Measurements from ENCODE around the gene COL4A3.
"Not testable (repeated sequence)": the region's sequence is repeated elsewhere in the genome, so short reads cannot be mapped to it uniquely, and the experiment has no call there.

The COL4A3 gene

GRCh38 chr2:227160164-227160563, 4.3 kb upstream of the COL4A3 start:
- DNase-seq: no peak

- no peak for DNase-seq
Observed at GRCh38 chr2:227161947-227162346, 2.5 kb upstream of the COL4A3 start.

DNA sequence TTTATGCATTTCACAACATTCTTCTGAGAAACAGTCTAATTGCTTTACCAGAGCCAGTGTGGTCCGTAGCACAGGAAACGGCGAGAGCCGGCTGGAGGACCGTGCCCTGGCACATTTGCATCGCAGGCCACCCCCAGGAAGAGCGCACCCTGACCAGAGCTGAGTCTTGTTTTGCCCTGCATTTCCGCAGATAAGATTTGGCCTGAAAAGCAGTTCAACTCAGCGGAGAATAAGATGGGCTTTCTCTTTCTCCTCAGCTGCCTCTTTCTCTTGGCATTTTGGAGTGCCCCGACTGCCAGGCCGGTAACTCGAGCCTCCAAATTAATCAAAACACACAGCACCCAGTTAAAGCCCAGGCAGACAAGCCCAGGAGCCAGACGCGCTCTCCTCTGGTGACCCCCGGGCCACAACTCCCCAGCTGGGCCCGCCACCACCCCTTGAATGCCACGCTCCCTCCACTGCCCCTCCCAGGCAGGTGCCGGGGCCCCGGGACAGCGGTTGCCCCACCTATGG, 883 bp upstream of the COL4A3 start:
- DNase-seq: no peak

DNA sequence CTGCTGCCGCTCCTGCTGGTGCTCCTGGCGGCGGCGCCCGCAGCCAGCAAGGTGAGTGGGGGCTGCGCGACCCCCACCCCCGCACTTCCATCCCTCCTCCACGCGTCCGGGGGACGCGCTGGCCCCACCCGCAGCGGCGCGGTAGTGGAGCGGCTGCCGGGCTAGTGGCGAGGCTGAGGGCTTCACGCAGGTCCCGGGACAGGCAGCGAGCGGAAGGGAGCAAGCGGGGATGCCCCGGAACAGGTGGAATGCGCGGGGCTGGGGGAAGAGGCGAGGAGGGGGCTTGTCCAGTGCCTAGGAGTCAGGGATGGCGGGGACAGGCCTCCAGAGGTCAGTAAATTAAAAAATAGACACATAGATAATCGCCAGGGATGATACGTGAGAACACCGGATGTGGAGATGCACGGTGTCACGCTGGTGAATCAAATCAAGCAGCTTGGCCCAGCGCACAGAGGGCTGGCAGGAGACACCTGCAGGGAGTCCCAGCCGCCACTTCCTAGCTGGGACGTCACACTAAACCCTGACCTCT, 403 bp downstream of the COL4A3 start:
- DNase-seq: no peak

DNA sequence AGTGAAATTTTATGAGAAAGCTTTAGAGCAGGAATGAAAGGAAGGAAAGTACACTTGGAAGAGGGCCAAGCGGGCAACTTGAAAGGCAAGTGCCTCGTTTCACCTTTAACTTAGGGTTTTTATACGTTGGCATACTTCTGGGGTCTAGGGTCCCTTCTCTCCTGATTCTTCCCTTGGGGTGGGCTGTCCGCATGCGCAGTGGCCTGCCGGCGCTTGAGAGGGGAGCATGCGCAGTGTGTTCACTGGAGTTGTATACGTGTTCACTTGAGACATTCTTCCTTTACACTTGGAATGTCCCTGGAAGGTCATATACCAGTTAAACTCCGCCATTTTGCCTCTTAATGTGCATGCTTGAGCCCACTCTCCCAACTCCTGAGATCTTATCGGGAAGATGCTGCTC, 7.4 kb downstream of the COL4A3 start:
- not testable (repeated sequence) for DNase-seq

DNA sequence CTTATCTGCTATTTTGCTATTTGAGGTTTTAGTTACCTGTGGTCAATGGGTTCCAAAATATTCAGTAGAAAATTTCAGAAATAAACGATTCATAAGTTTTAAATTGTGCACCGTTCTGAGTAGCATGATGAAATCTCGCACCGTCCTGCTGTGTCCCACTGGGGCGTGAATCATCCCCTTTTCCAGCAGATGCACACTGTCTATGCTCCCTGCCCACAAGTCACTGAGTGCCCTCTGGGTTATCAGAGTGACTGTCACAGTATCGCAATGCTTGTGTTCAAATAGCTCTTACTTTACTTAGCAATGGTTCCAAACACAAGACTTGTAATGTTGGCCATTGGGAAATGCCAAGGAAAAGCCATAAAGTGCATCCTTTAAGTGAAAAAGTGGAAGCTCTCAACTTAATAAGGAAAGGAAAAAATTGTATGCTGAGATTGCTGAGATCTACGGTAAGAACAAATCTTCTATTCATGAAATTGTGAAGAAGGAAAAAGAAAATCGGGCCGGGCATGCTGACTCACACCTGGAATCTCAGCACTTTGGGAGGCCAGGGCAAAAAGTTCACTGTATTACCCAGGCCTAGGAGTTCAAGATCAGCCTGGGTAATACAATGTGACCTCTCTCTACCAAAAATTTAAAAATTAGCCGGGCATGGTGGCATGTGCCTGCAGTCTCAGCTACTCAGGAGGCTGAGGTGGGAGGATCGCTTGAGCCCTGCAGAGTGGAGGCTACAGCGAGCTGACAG, 13.3 kb downstream of the COL4A3 start:
- no peak for DNase-seq

DNA sequence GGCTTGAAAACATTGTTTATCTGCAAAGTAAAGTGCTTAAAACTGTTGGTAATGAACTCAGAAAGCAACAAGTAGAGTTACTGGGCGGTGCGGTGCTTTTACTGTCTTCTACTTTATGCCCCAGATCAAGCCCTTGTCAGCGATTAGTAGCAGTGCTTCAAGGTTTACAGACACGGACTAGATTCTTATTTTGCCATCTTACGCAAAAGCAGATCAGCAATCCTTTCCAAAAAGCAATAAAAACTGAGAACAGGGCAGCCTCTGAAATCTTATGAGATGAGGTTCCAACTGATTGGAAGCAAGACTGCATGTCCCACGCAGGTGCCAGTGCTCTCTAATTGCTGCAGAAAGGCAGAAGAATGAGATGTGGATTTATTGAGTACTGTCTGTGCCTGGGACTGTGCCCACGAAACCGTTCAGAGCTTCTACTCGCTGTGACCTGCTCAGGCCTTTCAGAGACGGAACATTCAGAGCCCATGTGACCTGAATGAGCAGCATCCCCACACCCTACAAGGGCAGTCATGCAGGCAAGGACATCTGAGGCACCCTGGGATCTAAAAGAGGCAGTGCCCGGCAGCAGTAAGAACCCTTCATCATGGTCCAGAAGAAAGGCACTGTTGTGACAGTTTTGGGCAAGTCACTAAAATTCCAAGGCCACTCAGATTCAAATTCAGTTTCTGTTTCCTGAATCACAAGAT, 15.7 kb downstream of the COL4A3 start:
- no peak for DNase-seq

DNA sequence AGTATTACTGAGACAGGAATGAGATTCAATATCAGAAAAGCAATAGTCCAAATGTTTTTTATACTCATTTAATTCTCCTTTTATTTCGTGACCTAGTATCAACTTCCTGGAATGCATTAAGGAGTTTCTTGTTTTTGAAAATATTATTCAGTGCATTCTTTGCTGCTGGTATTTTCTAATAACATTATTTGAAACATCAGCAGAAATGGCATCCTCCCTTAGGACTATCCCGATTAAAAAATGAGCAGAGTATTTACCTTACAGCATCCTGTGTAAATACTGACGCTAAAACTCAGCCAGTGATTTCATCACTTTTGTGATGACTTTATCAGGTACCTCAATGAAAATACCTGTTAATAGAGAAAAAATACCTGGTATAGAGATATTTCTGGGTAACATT, 16.3 kb downstream of the COL4A3 start:
- DNase-seq: no peak

DNA sequence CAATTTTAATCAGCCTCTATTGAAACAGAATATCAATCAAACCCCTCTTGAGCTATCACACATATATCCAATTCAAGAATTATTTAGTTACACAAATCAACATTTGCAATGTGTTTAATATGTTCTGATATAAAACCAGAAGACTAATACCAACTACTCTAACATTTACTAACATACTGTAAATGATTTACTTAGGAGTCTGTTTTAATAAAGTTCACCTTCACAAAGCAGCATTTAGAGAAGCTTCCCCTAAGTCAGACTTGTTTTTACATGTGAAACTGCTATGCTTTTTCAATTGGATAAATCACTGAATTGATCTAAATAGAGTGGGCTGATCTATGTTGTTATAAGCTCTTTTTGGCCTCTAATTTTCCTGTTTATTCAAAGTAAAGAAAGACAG, 18.3 kb downstream of the COL4A3 start:
- DNase-seq: no peak

DNA sequence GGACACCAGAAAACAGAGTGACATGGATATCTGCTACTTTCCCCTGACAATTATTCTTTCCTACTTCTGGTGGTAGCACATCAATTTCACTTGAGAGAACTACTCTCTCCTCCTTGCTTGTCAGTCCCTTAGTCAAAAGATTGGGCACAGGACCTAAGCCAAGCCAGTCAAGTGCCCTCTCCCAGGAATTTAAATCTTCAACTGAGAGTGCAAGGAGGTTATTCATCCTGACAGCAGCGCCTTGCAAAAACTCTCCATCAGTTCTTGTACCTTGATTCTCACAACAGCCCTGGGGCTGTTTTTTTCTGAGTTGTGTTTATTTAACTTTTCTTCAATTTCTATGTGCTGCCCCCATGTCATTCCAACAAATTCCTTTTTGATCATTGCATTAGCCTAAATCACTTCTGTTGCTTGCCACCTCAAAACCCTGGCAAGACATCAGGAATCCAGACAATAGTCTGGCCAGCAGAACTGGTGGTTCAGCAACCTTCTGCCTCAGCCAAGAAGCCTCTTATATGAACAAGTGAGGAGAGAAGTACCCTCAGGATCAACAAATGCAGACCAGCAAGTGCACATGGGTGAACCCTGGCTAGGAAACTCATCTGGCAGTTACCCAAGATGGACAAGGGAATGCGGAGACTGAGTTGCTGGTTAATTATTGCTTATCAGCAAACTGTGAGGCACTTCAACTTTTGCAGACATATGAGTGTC, 19.4 kb downstream of the COL4A3 start:
- no peak for DNase-seq

DNA sequence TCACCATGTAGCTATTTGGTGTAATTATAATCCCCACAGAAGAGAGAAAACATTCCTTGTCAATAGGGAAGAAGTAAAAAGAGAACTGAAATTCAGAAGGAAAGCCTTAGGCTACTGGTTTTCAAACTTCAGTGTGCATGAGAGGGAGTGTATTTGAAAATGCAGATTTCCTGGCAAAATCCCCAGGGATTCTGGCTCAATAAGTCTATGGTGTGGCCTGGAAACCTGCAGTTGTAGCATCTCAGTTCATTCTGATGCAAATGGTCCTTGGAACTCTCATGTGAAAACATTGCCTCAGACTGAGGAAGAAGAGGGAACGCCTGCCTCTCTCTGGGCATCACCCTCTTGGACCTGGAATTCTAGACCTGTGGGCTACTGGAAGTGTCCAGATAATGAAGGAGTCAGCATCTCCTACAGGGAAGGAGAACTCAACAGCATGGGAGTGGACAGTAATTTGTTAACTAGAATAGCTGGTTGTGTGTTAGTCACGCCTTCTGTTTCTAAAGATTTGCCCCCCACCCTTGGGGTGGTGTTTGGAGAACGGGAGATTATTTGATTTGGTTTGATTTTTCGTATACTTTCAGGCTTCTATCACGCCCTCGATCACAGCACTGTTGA, 21.3 kb downstream of the COL4A3 start:
- no peak for DNase-seq

DNA sequence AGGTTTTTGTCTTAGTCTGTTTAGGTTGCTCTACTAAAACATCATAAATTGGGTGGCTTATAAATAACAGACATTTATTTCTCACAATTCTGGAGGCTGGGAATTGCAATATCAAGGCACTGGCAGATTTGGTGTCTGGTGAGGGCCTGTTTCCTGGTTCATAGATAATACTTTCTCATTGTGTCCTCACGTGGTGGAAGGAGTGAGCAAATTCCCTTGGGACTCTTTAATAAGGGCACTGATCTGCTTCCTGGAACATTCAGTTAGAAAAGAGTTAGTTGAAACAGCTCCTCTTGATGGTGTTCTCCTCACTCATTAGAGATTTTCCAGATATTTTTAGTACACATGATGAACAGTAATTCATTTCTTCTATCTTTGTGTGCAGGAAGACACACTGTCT, 22.3 kb downstream of the COL4A3 start:
- no peak for DNase-seq

- no peak for DNase-seq
Observed at GRCh38 chr2:227188292-227188691, 23.9 kb downstream of the COL4A3 start.

GRCh38 chr2:227191367-227191766, 26.9 kb downstream of the COL4A3 start:
- DNase-seq: no peak

GRCh38 chr2:227192491-227192890, 28.1 kb downstream of the COL4A3 start:
- DNase-seq: no peak

GRCh38 chr2:227194219-227194618, 29.8 kb downstream of the COL4A3 start:
- no peak for DNase-seq

DNA sequence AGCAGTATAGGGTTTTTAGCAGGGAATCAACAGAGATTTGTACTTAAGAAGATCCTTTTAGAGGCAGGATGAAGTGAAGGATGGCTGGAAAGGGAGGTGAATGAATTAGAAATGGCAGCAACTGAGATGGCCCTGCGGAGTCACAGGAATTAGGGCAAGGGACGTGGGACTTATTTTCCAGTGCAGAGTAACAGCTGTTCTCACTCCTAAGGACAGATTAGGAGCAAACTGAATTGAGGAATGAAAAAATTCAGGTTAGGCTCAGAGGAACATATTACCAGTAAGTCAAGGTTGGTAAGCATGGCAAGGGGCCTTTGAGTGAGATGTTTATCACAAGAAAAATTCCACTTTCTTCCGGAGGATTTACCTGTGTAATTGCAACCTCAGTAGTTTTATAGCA, 34.4 kb downstream of the COL4A3 start:
- DNase-seq: no peak

DNA sequence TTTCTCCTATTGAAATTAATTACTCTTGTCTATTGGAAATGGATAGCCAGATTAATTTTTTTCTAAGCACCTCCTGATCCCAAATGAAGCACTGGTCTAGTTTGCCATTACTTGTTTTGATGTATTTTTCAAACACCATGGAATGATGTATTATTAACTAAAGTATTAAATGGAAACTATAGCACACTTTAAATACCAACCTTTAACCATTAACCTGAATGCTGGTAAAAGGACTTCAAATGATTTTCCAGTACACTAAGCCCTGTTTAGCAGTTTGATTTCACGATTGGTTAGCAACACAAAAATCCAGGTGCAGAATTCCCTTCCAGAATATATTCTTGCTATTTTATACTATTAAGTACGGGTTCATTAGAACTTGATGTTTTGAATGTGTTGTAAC, 37.3 kb downstream of the COL4A3 start:
- no peak for DNase-seq

DNA sequence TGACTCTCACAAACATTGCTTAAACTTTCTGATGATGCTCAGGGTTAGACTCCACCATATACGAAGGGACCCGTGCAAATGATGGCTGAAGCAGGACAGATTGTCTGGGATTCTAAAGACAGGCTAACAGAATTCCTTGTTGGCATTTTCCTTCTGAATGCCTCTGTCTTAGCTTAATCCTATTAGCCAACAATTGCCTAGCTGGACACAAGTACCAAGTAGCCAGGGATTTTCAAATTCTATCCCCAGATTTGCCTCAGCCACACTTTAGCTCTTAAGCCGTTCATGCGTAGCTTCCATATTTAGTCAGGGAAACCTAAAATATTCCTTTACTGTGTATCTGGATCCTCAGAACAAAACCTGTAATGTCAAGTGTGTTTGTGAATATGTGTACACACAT, 40.0 kb downstream of the COL4A3 start:
- DNase-seq: no peak

- no peak for DNase-seq
Observed at GRCh38 chr2:227205701-227206100, 41.3 kb downstream of the COL4A3 start.

DNA sequence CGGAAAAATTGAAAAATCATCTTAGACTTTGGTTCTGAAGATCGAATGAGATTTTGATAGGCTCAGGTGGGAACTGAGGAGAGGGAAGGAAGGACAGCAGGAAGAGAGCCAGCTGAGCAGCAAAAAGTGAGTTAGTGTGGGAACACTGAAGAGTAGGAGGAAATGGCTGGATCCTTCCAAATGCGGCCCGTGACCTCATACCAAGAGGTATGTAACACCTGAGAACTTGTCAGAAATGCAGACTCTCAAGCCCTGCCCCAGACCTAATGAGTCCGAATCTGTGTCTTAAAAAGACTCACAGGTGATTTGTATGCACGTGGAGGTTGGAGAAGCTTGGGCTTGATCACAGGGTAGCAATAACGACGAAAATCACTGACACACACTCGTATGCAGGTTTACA, 42.0 kb downstream of the COL4A3 start:
- DNase-seq: no peak

DNA sequence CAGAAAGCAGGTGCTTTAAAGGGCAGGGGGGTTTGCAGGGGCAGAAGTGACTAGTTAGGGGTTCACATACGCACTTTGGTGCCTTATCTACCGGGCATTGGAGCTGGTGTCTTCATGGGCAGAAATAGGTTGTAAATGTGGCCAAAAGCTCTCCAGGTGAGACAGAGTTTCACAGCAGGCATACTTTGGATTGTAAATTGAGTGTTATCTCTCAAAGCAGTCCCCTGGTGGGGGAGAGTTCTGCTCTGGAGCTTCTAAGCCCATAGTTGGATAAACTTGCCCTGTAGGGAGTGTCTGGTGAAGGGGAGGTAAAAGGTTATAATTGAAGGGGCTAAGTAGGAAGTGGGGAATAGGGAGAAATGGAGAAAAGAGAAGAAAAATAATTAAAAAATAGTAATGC, 43.1 kb downstream of the COL4A3 start:
- DNase-seq: no peak

DNA sequence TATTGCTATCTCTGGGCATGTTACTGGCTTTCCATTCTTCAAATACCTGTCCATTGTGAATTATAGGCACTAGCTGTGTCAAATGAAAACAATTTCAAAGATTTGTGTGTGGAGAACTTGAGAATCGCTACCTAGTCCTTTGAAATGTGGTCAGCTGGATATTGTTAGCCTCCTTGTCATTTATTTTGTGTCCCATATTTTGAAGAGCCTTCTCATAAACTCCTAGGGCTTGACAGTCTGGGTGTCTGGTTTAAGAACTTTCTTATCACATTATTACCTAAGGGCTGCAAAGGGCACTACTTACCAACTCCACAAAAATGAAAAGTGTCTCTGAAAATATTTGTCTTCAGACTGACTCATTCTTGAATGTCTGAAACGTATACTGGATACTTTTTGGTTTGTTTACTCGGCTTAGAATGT, 50.2 kb downstream of the COL4A3 start:
- no peak for DNase-seq
